HepG2 (cell line): ENCODE results near the gene HMGCS2. TPM values are rescaled to one million over a fixed set of nuclear protein-coding genes. Genes with fewer than 3 reads are reported as not detected.

Experiments
- ATAC-seq: fragments of 200-7000 bp; cut with Tn5 transposase; 3 replicates; pipeline ENCODE4 v1.9.1; 2020; ENCODE audit warnings: mild to moderate bottlenecking, moderate library complexity
- BruUV-seq: library from RNA; stranded (reverse); fragments of 400-500 nt; replicated peaks from 2 replicates; lab custom pipeline; 2021; lab: Mats Ljungman, UMichigan
- CTCF ChIA-PET: fragments of 300-600 bp; formaldehyde crosslinking; extraction: SDS; loops from one replicate; lab custom pipeline; 2021; ENCODE audit warnings: low total read pairs, inconsistent platforms, low intra/inter-chr PET ratio; lab: Yijun Ruan, JAX
- POLR2A ChIA-PET: fragments of 350-600 bp; sonication (Branson Sonifier 250); formaldehyde crosslinking; loops from one replicate; lab custom pipeline; 2020; ENCODE audit warnings: antibody characterized with exemption, inconsistent platforms; lab: Yijun Ruan, JAX
- DNase-seq: peaks from one replicate; pipeline ENCODE4 v3.0.0-alpha.2; 2015; ENCODE audit warnings: low spot score
- FAIRE-seq: peaks from 3 replicates; lab custom pipeline; 2011; peaks lifted over from hg19 to GRCh38; lab: Jason Lieb, UNC
- H2AFZ ChIP-seq: one replicate; pipeline ENCODE4 v1.6.1; 2011; ENCODE audit warnings: low read length, inconsistent platforms
- H3K27ac ChIP-seq: fragments of 300-600 bp; 3 replicates; pipeline ENCODE4 v1.8.0; 2011; ENCODE audit warnings: mixed run types, mild to moderate bottlenecking, mixed read lengths, low read length, inconsistent platforms; ENCODE audit not compliant: insufficient read depth; ENCODE audit errors: extremely low read length
- H3K27me3 ChIP-seq, 2 experiments: fragments of 200-600 bp in 1 of 2; 2 replicates in 1 of 2; 3 replicates in 1 of 2; pipeline versions ENCODE4 v1.6.0 to v1.8.0; 2011; ENCODE audit warnings: low read length in 2 of 2, mild to moderate bottlenecking in 2 of 2, moderate library complexity in 2 of 2, inconsistent platforms in 1 of 2; ENCODE audit not compliant: insufficient read depth in 2 of 2, control insufficient read depth in 1 of 2
- H3K36me3 ChIP-seq, 2 experiments: fragments of 200-600 bp in 1 of 2; replicated peaks in 1 of 2; 2 replicates in 1 of 2; 3 replicates in 1 of 2; pipeline versions ENCODE4 v1.5.1 to v1.8.0; 2011; ENCODE audit warnings: low read length in 2 of 2, inconsistent platforms in 1 of 2; ENCODE audit not compliant: insufficient read depth in 2 of 2, control insufficient read depth in 1 of 2
- H3K4me1 ChIP-seq: 2 replicates; pipeline ENCODE4 v1.5.1; 2012; ENCODE audit warnings: low read length, inconsistent platforms; ENCODE audit not compliant: insufficient read depth
- H3K4me2 ChIP-seq: 2 replicates; pipeline ENCODE4 v1.6.0; 2011; ENCODE audit warnings: low read depth, low read length, inconsistent platforms
- H3K4me3 ChIP-seq, 3 experiments: fragments of 200-600 bp in 1 of 3; sonication (generic), shearing (Covaris generic) in 1 of 3; replicated peaks in 1 of 3; 2 replicates each; pipeline ENCODE4 v1.5.1; 2011 to 2016; ENCODE audit warnings: low read length in 3 of 3, inconsistent platforms in 2 of 3, low read depth in 2 of 3, mild to moderate bottlenecking in 2 of 3, control low read depth in 1 of 3, mixed read lengths in 1 of 3; ENCODE audit not compliant: insufficient read depth in 1 of 3
- H3K79me2 ChIP-seq: one replicate; pipeline ENCODE4 v1.6.1; 2011; ENCODE audit warnings: low read length, inconsistent platforms; ENCODE audit not compliant: insufficient read depth
- H3K9ac ChIP-seq: 2 replicates; pipeline ENCODE4 v1.6.0; 2011; ENCODE audit warnings: mild to moderate bottlenecking, low read depth, low read length, inconsistent platforms; ENCODE audit not compliant: insufficient read depth
- H3K9me3 ChIP-seq: 2 replicates; pipeline ENCODE4 v1.5.1; 2012; ENCODE audit warnings: mild to moderate bottlenecking, low read length
- H4K20me1 ChIP-seq: 2 replicates; pipeline ENCODE4 v1.6.0; 2011; ENCODE audit warnings: inconsistent platforms, mild to moderate bottlenecking, low read length, moderate library complexity; ENCODE audit not compliant: insufficient read depth
- HMGA1 ChIP-seq: sonication (generic); formaldehyde crosslinking; conservative IDR thresholded peaks from 2 replicates; pipeline ENCODE4 v1.4.0; 2020; ENCODE audit warnings: missing genetic modification reagents
- HNF4A ChIP-seq: sonication (generic); formaldehyde crosslinking; IDR thresholded peaks from 2 replicates; pipeline ENCODE4 v1.4.0; 2020; ENCODE audit warnings: missing genetic modification reagents
- MIXL1 ChIP-seq: IDR thresholded peaks from 2 replicates; pipeline ENCODE4 v1.6.1; 2016
- NR2F1 ChIP-seq, 2 experiments: fragments of 450-650 bp in 1 of 2; formaldehyde crosslinking in 1 of 2; IDR thresholded peaks; 2 replicates each; pipeline versions ENCODE4 v1.5.0 to v1.6.1; 2016 to 2020; ENCODE audit warnings: mild to moderate bottlenecking in 1 of 2, missing compliant biosample characterization in 1 of 2, missing genetic modification reagents in 1 of 2, moderate library complexity in 1 of 2
- PITX1 ChIP-seq: sonication (generic); formaldehyde crosslinking; IDR thresholded peaks from 2 replicates; pipeline ENCODE4 v1.5.1; 2020; ENCODE audit warnings: mild to moderate bottlenecking, missing genetic modification reagents
- RBAK ChIP-seq: sonication (generic); formaldehyde crosslinking; IDR thresholded peaks from 2 replicates; pipeline ENCODE4 v1.5.1; 2020; ENCODE audit warnings: mild to moderate bottlenecking, missing genetic modification reagents
- ZNF878 ChIP-seq: sonication (generic); formaldehyde crosslinking; IDR thresholded peaks from 2 replicates; pipeline ENCODE4 v1.8.1; 2023; ENCODE audit warnings: mild to moderate bottlenecking, missing genetic modification reagents, moderate library complexity
- WGBS: methylation state at CpG from one replicate; pipeline ENCODE4 v1.1.6; 2017; ENCODE audit warnings: low lambda C conversion rate; 5-methylcytosine and 5-hydroxymethylcytosine counted together
- in situ Hi-C: cut with HindIII; loops from 2 replicates; pipeline ENCODE4 v1.10.0; 2017; ENCODE audit warnings: low pct_unique_long_range_greater_than_20kb; ENCODE audit not compliant: extremely low pct_ligation_motif_present
- intact Hi-C: fragments of 100-400 bp; cut with micrococcal nuclease; formaldehyde crosslinking; loops from one replicate; pipeline ENCODE4 v1.10.0; 2022; ENCODE audit not compliant: unreplicated experiment
- polyA plus RNA-seq, 8 experiments: library from polyadenylated mRNA; depleted of rRNA in 3 of 8; stranded (reverse) in 7 of 8; unstranded in 1 of 8; fragments of >200 nt; fragmentation: Illumina TruSeq in 4 of 8; extraction: Trizol in 4 of 8; gene quantifications; 2 replicates each; pipeline versions ENCODE4 v1.2.1 to v1.2.3, GENCODE V29; 2011 to 2016; ENCODE audit warnings: low read depth in 4 of 8, missing spikeins in 1 of 8, mixed read lengths in 1 of 8; ENCODE audit not compliant: insufficient read depth in 1 of 8
- total RNA-seq, 5 experiments: library from RNA; depleted of rRNA; stranded (reverse); fragments of >200 nt; fragmentation: Illumina TruSeq; extraction: Trizol; gene quantifications; 2 replicates each; pipeline ENCODE4 v1.2.3, GENCODE V29; 2016; ENCODE audit warnings: low read depth in 1 of 5
- TF ChIP-seq, protein P1 (sequence below): sonication (generic); formaldehyde crosslinking; IDR thresholded peaks from 2 replicates; pipeline ENCODE4 v1.4.0; 2020; ENCODE audit warnings: missing genetic modification reagents
- TF ChIP-seq, protein P2 (sequence below): IDR thresholded peaks from 2 replicates; pipeline ENCODE4 v1.6.1; 2012; ENCODE audit warnings: low read depth, low read length, improper control_type of control experiment

The HMGCS2 gene
- total and polyA plus RNA-seq, 2 of the 13 experiments (the other 11 are each of a cell fraction or from before 2014, with no cell fraction given) = 0.44 to 1.5 TPM

DNA sequence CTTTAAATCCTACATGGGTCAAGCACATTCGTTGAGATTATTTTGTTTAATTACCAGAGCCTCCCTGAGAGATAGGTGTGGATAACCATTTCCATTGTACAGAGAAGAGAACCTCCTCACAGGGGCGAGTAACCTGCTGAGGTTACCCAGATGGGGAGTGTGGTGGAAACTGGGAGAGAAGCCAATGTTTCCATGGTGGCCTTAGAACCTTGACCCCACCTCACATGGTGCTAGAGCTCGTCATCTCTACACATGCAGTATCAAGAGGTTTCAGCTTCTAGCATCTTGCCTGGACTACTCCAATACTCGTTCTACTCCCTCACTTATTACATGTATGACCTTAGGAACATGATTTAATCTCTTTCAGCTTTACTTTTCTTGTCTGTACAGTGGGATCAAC is 37.8 kb upstream of the HMGCS2 start:
- Histone ChIP-seq H2AFZ (no peak overlapping the region), H4K20me1 (no peaks in the 10 kb centered on the region), H3K36me3 (no peaks in the 10 kb centered on the region), H3K27ac (no peak overlapping the region), H3K9me3 (no peaks in the 10 kb centered on the region), H3K9ac (no peak overlapping the region), H3K4me3 (no peak overlapping the region), H3K4me2 (no peak overlapping the region), H3K27me3 (peaks cover 4 to 27% of the 10 kb centered on the region in 2 experiments; a peak in 4 of 5 replicates), H3K4me1 (peaks cover 24% of the 10 kb centered on the region), H3K79me2 (no peaks in the 10 kb centered on the region)
- DNase-seq (no peak), ATAC-seq (peak; percentile 49), FAIRE-seq (no peak)
- 2% methylated on average over 4 of the region's 4 CpGs for WGBS
- intact Hi-C loops = loop anchor here (10.0 kb wide), 1 partner anchor 158 kb away; no protein-coding TSS in a partner anchor
- TF ChIP-seq RBAK (CRISPR knock-in tag) (no peak), HNF4A (CRISPR knock-in tag) (0 out of 2 replicates have a peak, but pooled peaks have one; percentile 19), NR2F1 (CRISPR knock-in tag; IDR thresholded peaks at IDR 0.05) (0 out of 4 replicates have a peak, but pooled peaks of 1 of the 2 experiments have one; percentile 33)
- TF ChIP-seq, protein P1, sequence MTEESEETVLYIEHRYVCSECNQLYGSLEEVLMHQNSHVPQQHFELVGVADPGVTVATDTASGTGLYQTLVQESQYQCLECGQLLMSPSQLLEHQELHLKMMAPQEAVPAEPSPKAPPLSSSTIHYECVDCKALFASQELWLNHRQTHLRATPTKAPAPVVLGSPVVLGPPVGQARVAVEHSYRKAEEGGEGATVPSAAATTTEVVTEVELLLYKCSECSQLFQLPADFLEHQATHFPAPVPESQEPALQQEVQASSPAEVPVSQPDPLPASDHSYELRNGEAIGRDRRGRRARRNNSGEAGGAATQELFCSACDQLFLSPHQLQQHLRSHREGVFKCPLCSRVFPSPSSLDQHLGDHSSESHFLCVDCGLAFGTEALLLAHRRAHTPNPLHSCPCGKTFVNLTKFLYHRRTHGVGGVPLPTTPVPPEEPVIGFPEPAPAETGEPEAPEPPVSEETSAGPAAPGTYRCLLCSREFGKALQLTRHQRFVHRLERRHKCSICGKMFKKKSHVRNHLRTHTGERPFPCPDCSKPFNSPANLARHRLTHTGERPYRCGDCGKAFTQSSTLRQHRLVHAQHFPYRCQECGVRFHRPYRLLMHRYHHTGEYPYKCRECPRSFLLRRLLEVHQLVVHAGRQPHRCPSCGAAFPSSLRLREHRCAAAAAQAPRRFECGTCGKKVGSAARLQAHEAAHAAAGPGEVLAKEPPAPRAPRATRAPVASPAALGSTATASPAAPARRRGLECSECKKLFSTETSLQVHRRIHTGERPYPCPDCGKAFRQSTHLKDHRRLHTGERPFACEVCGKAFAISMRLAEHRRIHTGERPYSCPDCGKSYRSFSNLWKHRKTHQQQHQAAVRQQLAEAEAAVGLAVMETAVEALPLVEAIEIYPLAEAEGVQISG (CRISPR knock-in tag) = no peak
- BruUV-seq = no TSS peak
- ChIA-PET CTCF (no interaction called here), POLR2A (interaction anchor here (1.3 kb wide), 1 partner anchor 40 kb away, joined by 4 read pairs; no protein-coding TSS in a partner anchor)
- in situ Hi-C loops = no loop called here

DNA sequence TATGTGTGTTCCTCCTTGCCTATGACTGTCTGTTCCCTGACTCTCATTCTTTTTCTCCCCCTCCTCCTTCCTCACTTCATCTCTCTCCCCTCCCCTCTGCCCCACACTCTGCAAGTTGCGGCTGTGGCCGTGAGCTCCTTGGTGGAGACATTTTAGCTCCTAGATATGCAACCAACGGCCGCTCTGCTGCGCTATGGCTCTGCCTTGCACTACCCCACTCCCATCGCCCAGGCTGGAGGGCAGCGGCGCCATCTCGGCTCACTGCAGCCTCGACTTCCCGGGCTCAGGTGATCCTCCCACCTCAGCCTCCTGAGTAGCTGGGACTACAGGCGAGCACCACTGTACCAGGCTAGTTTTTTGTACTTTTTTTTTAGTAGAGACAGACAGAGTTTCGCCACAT is 37.0 kb upstream of the HMGCS2 start:
- peak overlapping the region; percentile 47 for H3K4me2 ChIP-seq
- no peak overlapping the region for H3K9ac ChIP-seq
- 81% methylated on average over 13 of the region's 13 CpGs for WGBS
- ChIA-PET CTCF (no interaction called here), POLR2A (no interaction called here)
- peaks cover 4 to 27% of the 10 kb centered on the region in 2 experiments; a peak in 4 of 5 replicates for H3K27me3 ChIP-seq
- no peak for ATAC-seq
- no peak overlapping the region for H2AFZ ChIP-seq
- H3K9me3 ChIP-seq = no peaks in the 10 kb centered on the region
- no peaks in the 10 kb centered on the region for H3K79me2 ChIP-seq
- no peak for DNase-seq
- no peak overlapping the region for H3K27ac ChIP-seq
- BruUV-seq = no TSS peak
- no peak for FAIRE-seq
- in situ Hi-C loops (no loop called here), intact Hi-C loops (loop anchor here (10.0 kb wide), 1 partner anchor 159 kb away; no protein-coding TSS in a partner anchor)
- no peaks in the 10 kb centered on the region for H4K20me1 ChIP-seq
- H3K36me3 ChIP-seq = no peaks in the 10 kb centered on the region
- peaks cover 24% of the 10 kb centered on the region for H3K4me1 ChIP-seq
- H3K4me3 ChIP-seq = no peak overlapping the region
- TF ChIP-seq MIXL1 (CRISPR knock-in tag) (no peak), HMGA1 (CRISPR knock-in tag) (no peak), ZNF878 (CRISPR knock-in tag) (no peak), PITX1 (no peak)
- TF ChIP-seq, protein P2, sequence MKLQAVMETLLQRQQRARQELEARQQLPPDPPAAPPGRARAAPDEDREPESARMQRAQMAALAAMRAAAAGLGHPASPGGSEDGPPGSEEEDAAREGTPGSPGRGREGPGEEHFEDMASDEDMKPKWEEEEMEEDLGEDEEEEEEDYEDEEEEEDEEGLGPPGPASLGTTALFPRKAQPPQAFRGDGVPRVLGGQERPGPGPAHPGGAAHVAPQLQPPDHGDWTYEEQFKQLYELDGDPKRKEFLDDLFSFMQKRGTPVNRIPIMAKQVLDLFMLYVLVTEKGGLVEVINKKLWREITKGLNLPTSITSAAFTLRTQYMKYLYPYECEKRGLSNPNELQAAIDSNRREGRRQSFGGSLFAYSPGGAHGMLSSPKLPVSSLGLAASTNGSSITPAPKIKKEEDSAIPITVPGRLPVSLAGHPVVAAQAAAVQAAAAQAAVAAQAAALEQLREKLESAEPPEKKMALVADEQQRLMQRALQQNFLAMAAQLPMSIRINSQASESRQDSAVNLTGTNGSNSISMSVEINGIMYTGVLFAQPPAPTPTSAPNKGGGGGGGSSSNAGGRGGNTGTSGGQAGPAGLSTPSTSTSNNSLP = no peak
